Astrocyte of the spinal cord (primary cell): Measurements from ENCODE around the gene MLN.

Source experiments
- DNase-seq: peaks from one replicate; pipeline ENCODE4 v3.0.0; 2011; ENCODE audit warnings: low read depth, low spot score
- H3K4me3 ChIP-seq: 2 replicates; pipeline ENCODE4 v1.5.1; 2011; ENCODE audit warnings: low read depth, mild to moderate bottlenecking, low read length, moderate library complexity
- in situ Hi-C: cut with HindIII; loops from 2 replicates; pipeline ENCODE4 v1.10.0; 2017; ENCODE audit warnings: low sequenced_read_pairs
- TF ChIP-seq, protein P1 (sequence below): IDR thresholded peaks from 2 replicates; pipeline ENCODE4 v1.5.1; 2012; ENCODE audit warnings: low read depth, mild to moderate bottlenecking, low read length, inconsistent platforms

Gene MLN

DNA sequence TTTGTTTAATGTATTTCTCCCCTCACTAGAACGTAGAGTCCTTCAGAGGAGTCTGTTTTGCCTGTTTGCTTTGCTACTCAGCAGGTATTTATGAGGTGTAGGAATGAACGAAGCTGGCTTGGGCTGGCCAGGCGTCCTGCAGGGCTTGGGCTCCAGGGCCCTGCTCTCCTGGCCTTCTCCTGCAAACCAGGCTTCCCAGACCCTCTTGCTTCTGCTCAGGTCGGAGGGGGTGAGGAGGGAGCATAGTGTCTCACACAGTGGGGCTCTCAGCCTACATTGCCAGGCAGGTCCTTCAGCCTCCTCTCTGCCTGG is 24.6 kb upstream of the MLN start:
- H3K4me3 ChIP-seq = no peak overlapping the region
- TF ChIP-seq, protein P1, sequence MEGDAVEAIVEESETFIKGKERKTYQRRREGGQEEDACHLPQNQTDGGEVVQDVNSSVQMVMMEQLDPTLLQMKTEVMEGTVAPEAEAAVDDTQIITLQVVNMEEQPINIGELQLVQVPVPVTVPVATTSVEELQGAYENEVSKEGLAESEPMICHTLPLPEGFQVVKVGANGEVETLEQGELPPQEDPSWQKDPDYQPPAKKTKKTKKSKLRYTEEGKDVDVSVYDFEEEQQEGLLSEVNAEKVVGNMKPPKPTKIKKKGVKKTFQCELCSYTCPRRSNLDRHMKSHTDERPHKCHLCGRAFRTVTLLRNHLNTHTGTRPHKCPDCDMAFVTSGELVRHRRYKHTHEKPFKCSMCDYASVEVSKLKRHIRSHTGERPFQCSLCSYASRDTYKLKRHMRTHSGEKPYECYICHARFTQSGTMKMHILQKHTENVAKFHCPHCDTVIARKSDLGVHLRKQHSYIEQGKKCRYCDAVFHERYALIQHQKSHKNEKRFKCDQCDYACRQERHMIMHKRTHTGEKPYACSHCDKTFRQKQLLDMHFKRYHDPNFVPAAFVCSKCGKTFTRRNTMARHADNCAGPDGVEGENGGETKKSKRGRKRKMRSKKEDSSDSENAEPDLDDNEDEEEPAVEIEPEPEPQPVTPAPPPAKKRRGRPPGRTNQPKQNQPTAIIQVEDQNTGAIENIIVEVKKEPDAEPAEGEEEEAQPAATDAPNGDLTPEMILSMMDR = no peak
- in situ Hi-C loops = no loop called here
- DNase-seq = no peak

DNA sequence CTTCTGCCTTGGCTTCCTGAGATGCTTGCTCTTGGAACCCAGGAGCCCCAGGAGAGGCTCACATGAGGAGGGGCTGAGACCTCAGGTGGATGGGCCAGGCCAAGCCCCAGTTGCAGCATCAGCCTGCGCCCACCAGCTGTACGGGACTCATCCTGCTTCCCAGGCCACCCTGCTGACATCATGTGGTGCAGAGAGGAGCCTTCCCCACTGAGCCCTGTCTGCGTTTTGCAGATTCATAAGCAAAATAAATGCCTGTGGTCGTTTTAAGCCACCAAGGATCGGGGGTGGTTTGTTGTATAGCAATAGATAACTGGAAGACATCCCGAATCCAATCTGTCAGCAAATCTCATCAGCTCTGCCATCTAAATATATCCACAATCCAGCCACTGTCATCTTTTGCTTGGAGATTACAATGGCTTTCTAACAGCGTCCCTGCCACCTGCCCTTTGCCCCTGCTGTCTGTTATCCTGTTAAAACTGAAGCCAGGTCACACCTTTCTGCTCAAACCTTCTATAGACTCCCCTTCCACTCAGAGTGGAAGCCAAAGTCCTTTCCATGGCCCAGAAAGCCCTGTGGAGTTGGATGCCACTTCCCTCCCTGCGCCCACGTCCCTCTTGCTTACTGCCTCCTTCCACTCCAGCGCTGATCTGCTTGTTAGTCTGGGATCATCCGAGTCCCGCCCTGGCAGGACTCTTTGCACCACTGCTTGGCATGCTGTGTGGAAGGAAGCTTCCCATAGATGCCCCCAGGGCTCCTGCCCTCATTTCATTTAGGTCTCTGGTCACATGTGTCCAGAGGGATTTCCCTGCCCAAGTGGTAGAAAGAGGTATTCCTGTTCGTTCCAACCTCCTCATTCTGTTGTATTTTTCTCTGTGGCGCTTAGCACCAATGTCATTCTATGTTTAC is 24.0 kb upstream of the MLN start:
- no peak overlapping the region for H3K4me3 ChIP-seq
- peak; percentile 67 for DNase-seq
- in situ Hi-C loops = no loop called here
- TF ChIP-seq, protein P1 = no peak

DNA sequence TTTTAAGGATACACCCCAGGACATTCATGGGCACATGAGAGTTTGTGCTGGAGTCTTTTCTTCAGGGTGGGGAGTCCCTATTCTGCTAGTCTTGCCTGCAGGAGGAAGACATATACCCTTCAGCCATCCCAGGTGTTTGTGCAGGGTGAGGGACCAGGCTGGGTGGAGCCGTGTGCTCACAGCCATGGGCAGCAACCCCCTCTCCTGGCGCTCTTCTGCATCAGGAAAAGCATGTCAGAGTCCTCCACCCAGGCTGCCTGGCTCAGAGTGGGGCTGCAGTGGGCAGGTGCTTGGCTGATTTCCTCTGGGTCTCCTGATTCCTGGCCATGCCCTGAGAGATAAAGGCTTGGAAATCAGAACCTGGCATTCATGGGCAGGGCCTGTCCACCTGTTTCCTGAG is 22.7 kb upstream of the MLN start:
- H3K4me3 ChIP-seq = no peak overlapping the region
- DNase-seq = no peak
- TF ChIP-seq, protein P1 = no peak
- in situ Hi-C loops = no loop called here

DNA sequence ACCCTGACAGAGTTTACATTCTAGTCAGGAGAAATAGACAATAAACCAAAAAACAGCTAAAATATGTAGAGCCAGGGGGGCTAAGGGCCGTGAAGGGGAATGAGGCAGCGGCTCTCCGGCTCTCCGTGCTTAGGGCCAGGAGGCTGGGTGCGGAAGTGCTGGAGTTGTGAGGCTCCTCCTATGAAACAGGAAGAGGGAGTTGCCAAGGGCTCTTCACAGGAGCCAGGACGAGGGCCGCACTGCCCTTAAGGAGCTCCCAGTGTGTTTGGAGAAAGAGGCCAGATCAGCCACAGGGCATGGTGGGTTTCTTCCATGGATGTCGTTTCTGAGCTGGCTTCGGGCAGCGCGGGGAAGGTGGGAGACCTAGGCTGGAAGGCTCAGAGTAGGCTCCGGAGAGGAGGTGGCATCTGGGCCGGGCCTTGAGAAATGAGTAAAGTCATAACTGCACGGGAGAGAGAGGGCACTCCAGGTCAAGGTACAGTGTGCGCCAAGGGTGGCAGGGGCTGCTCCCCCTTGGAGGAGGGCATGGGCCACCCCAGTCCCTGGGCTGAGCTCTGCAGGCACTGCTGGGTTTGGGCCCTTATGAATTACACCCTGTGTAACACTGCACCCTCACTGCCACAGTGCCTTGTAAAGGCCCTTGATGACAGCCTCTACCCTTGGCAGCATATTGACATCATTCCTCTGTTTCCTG is 20.8 kb upstream of the MLN start:
- no peak for DNase-seq
- H3K4me3 ChIP-seq = no peak overlapping the region
- in situ Hi-C loops = no loop called here
- TF ChIP-seq, protein P1 = no peak

DNA sequence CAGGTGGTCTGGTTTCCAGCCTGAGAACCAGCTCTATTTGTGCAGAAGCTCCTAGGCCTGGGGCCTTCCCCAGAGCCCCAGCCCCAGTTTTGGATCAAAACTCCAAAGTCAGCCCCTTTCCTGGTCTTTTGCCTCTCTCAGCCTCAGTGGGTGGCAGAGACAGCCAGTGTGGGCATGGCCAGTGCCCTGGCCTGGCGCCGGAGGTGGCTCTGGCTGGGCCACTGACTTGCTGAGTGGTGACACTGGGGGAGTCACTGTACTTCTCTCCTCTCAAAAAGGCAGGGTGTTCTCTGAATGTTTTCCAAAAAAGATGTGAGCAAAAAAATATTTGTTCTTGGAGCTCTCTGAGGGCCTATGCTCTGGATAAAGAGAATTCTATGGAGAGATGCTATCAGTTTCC is 20.0 kb upstream of the MLN start:
- TF ChIP-seq, protein P1 = no peak
- in situ Hi-C loops = no loop called here
- no peak overlapping the region for H3K4me3 ChIP-seq
- no peak for DNase-seq

DNA sequence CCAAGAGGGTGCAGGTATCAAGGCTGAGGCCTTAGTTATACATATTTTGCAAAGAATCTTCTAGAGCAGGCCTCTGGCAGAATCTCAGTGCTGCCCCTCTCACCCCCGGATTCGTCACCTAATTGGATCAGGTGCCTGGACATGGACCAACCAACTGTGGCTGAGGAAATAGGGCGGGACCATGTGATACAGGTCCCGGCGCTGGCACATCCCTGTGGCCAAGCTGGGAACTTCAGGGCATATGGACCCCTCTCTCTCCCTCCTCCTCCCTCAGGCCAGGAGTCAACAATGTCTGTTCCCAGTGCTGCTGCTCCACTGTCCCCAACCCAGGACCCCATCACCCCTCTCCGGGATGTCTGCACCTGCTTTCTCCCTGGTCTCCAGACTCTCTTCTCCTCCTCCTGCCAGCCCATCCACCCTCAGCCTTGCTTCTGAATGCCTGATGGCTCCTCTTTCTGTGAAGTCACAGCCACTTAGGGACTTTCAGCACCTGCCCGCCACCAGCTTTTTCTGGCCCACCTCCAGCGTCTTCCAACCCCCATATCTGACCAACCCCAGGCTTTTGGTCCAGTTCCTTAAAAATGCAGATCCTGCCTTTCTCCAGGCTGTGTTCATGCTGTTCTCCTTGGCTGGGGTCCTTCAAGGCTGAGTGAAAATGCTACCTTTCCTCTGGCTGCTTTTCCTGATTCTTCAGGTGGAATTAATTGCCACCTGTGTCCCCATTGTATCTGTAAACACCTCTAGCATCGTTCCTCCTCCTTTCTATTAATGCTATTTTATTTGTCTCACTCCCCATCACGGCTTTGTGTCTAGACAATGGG is 19.0 kb upstream of the MLN start:
- TF ChIP-seq, protein P1 = peak; percentile 35
- H3K4me3 ChIP-seq = no peak overlapping the region
- in situ Hi-C loops = no loop called here
- DNase-seq = no peak
